ENCODE data around the gene ELN. TPM values are rescaled to one million over a fixed set of nuclear protein-coding genes. Genes with fewer than 3 reads are reported as not detected.
"Not testable (repeated sequence)": the region's sequence is repeated elsewhere in the genome, so short reads cannot be mapped to it uniquely, and the experiment has no call there.

Gene ELN
- total RNA-seq, result 6.2 and 31.0 TPM in 2 replicates

- DNase-seq (ENCODE audit: low read depth in 2 of 2), result peak; percentile 41 to 48
Observed at GRCh38 chr7:74027683-74028320, at the start of gene ELN. TSS of gene ELN (plus strand) at chr7:74028173. CDS start at chr7:74028188, 15 bp downstream.

GRCh38 chr7:73978661-73979563 is 49.1 kb upstream of the ELN start:
- peak; percentile 39 to 48 for DNase-seq (ENCODE audit: low read depth in 2 of 2)

- DNase-seq (ENCODE audit: low read depth in 2 of 2), result not testable (repeated sequence)
Observed at GRCh38 chr7:73979656-73980055, 48.3 kb upstream of the ELN start.

DNA sequence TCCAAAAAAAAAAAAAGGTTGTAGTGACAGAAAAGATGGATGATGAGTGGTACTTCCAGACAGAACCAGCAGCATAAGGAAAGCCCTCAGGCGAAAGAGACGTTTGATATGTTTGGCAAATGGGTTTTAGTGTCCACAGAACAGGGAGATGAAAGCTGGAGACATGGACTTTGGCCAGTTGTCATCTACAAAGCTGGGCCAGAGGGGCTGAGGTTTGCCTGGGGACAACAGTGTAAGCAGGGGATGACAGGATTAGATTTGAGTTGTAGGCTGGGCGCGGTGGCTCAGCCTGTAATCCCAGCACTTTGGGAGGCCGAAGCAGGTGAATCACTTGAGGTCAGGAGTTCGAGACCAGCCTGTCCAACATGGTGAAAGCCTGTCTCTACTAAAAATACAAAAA is 47.8 kb upstream of the ELN start:
- no peak for DNase-seq (ENCODE audit: low read depth in 2 of 2)

DNA sequence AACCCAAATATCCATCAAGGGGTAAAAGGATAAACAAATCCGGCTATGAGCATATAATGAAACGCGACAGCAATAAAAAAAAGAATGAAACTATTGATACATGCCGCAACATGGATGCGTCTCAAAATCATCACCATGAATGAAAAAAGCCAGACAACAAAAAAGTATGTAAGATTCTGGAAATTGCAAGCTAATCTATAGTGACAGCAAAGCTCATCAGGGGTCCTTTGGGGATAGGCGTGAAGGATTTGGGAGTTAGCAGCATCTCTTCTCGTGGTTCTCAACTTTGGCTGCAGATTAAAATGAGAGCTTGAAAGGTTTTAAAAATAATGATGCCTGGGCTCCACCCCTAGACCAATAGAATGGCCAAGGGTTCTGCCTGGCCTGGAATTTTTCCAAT is 46.0 kb upstream of the ELN start:
- no peak for DNase-seq (ENCODE audit: low read depth in 2 of 2)

DNA sequence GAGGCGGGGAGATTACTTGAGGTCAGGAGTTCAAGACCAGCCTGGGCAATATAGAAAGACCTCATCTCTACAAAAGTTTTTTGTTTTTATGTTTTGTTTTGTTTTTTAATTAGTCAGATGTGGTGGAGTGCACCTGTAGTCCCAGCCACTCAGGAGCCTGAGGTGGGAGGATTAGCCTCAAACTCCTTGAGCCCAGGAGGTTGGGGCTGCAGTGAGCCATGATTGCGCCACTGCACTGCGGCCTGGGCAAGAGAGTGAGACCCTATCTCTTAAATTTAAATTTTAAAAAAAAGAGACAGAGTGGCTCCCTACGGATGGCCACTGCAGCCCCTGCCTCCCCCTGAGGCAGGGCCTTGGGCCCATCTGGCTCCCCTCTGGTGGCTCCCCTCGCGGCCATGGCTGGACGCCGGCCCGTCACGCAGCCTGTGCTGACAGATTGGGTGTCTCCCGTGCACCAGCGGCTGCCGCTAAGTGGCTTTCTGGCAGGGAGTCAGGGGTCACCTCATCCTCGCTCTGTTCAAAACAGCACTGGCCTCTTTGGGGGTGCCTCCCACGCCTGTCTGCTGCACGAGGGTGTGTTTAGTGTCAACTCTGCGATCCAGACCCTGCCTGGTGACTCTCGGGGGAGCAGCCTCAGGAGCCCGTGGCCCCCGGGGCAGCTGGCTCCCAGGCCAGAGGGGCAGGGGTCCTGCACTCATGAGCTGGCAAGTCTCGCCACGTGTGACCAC is 44.4 kb upstream of the ELN start:
- no peak for DNase-seq (ENCODE audit: low read depth in 2 of 2)

- no peak for DNase-seq (ENCODE audit: low read depth in 2 of 2)
Observed at GRCh38 chr7:73984481-73985205, 43.3 kb upstream of the ELN start.

DNA sequence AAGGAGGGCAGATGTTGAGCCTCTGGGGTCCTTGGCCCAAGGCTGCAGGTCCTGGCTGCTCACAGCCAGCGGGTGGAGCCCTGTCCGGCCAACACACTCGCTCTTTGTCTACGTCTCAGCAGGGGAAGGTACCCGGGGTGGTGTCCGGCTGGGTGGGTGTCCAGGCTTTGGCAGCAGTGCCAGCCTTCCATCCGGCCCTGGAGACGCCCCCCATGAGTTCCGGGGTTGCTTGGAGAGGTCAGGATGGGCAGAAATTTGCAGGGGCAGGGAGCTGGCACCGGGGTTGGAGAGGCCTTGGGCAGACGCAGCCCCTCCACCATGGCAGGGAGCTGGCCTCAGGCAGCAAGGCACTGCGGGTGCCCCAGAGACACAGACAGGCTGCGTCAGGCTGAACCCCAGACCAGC is 42.2 kb upstream of the ELN start:
- no peak for DNase-seq (ENCODE audit: low read depth in 2 of 2)

DNA sequence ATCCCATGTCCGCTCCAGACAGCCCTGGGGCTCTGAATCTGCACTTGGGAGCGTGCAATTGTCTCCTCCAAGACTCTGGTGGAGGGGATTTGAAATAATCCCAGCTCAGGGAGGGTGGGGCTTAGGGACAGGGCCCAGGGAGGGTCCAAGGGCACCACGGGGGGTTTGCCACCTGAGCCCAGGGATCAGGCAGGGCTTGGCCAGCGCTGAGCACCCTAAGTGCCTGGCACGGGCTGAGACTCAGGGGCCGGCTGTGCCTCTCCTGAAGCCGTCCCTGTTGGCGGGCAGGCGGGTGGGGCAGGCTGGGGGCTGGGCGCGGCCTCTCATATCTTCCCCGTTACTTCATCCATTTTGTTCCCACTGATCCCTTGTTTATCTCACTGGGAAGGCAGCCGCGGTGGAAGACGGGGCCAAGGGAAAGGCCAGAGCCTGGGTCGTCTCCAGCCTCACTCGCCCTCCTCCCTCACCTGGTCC is 41.8 kb upstream of the ELN start:
- DNase-seq (ENCODE audit: low read depth in 2 of 2), result no peak

DNA sequence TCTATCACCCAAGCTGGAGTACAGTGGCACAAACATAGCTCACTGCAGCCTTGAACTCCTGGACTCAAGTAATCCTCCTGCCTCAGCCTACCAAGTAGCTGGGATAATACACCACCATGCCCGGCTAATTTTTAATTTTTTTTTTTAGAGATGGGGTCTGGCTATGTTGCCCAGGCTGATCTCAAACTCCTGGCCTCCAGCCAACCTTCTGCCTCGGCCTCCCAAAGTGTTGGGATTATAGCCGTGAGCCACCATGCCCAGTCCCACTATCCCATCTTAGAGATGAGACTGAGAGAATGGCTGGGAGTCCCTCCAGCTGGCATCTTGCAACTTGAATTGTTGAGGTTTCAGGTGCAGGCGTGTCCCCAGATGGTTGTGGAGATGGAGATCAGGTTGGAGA is 40.7 kb upstream of the ELN start:
- no peak for DNase-seq (ENCODE audit: low read depth in 2 of 2)

DNA sequence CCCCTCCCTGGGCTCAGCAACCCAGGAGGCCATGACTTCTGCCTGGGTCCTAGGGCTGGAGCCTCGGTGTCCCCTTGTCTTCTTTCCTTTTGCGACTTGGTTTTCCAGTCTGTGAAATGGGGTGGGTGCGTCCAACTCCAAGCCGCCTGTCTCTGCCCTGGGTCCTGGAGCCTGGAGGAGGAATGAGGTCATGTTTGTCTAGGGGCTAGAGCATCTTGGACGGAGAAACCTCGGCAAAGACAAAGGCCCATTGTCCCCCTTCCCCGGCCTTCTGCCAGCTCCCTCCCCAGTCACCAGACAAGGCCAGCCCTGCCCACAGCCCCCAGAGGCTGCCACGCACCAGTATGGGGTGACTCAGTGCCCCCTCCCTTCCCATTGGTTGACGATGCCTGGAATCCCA is 39.8 kb upstream of the ELN start:
- DNase-seq (ENCODE audit: low read depth in 2 of 2), result no peak

GRCh38 chr7:73991522-73992100 is 36.4 kb upstream of the ELN start:
- DNase-seq (ENCODE audit: low read depth in 2 of 2), result no peak

GRCh38 chr7:73992101-73992562 is 35.8 kb upstream of the ELN start:
- no peak for DNase-seq (ENCODE audit: low read depth in 2 of 2)

- no peak for DNase-seq (ENCODE audit: low read depth in 2 of 2)
Observed at GRCh38 chr7:73994023-73994422, 34.0 kb upstream of the ELN start.

DNA sequence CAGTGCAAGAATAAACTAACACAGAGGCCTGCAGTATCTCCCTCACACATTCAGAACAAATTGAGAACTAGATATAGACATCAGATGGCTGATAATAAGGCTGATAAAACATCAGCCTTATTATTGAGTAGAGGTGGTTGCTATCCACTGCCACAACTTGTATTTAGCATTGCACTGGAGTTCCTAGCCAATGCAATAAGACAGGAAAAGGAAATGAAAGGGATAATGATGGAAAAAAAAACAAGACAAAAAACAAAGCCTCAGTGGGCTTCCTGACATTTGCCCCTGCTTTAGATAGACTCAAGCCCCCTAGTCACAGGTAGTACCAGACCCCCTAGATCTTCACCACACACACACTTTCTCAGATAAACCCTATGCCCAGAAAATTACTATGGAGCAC is 33.2 kb upstream of the ELN start:
- no peak for DNase-seq (ENCODE audit: low read depth in 2 of 2)

DNA sequence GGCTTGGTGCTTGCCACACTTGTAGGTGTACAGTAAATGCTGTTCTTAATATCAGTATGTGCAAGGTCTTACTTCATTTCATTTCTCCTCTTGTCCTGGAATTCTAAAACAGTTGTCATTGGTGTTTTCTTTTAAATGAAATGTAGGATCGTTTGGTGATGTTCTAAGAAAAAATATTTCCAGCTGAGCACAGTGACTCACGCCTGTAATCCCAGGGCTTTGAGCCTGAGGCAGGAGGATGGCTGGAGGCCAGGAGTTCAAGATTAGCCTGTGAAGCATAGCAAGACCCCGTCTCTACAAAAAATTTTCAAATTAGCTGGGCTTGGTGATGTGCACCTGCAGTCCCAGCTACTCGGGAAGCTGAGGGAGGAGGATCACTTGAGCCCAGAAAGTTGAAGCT is 32.6 kb upstream of the ELN start:
- no peak for DNase-seq (ENCODE audit: low read depth in 2 of 2)

GRCh38 chr7:73995821-73996511 is 32.0 kb upstream of the ELN start:
- DNase-seq (ENCODE audit: low read depth in 2 of 2), result no peak

- DNase-seq (ENCODE audit: low read depth in 2 of 2), result no peak
Observed at GRCh38 chr7:73997056-73997455, 30.9 kb upstream of the ELN start.

- DNase-seq (ENCODE audit: low read depth in 2 of 2), result peak in 1 of 2 donors; percentile 69
Observed at GRCh38 chr7:73999664-74000435, 28.1 kb upstream of the ELN start.
